Tibial nerve (tissue), 4 donors: Measurements from ENCODE around the gene JAZF1.

Experiments used
- EP300 ChIP-seq, 2 donors: sonication (generic); formaldehyde crosslinking; IDR thresholded peaks; one replicate each; pipeline ENCODE4 v1.6.1; 2017; ENCODE audit warnings: antibody characterized with exemption in 2 of 2, mild to moderate bottlenecking in 1 of 2
- POLR2A ChIP-seq, 2 donors: fragments of 450-650 bp; IDR thresholded peaks; one replicate each; pipeline ENCODE4 v1.6.1; 2017; ENCODE audit warnings: antibody characterized with exemption in 2 of 2, mild to moderate bottlenecking in 2 of 2, moderate library complexity in 2 of 2
- TF ChIP-seq, protein P1 (sequence below), 5 experiments: fragments of 200-600 bp in 3 of 5; fragments of 450-650 bp in 2 of 5; sonication (generic) in 3 of 5; IDR thresholded peaks; one replicate each; pipeline ENCODE4 v1.5.1; 2016 to 2019; ENCODE audit warnings: antibody characterized with exemption in 5 of 5, mild to moderate bottlenecking in 3 of 5, moderate library complexity in 2 of 5

DNA sequence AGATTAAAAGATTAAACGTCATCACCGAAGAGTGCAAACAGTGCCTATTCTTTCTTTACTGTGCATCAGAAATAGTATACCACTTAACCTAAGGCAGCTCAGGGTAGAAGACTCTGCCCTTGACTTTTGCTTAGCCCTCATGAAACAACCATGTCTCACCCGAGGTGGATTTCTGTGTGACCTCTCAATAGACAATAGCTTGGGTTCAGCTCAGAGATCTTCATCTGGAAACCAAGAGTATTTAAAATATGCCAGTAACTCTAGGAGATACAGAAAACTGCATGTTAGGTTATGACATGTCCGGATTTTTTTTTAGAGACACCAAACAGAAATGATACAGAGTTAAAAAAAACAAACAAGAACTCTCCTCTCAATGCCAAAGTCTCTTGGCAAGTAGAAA lies 75.8 kb downstream of the JAZF1 start:
- TF ChIP-seq POLR2A (IDR thresholded peaks at IDR 0.05) (no peak), EP300 (IDR thresholded peaks at IDR 0.05) (no peak)
- TF ChIP-seq, protein P1, sequence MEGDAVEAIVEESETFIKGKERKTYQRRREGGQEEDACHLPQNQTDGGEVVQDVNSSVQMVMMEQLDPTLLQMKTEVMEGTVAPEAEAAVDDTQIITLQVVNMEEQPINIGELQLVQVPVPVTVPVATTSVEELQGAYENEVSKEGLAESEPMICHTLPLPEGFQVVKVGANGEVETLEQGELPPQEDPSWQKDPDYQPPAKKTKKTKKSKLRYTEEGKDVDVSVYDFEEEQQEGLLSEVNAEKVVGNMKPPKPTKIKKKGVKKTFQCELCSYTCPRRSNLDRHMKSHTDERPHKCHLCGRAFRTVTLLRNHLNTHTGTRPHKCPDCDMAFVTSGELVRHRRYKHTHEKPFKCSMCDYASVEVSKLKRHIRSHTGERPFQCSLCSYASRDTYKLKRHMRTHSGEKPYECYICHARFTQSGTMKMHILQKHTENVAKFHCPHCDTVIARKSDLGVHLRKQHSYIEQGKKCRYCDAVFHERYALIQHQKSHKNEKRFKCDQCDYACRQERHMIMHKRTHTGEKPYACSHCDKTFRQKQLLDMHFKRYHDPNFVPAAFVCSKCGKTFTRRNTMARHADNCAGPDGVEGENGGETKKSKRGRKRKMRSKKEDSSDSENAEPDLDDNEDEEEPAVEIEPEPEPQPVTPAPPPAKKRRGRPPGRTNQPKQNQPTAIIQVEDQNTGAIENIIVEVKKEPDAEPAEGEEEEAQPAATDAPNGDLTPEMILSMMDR (IDR thresholded peaks at IDR 0.05) = no peak
